ENCODE results near the gene SLX9. TPM values are rescaled to one million over a fixed set of nuclear protein-coding genes. Genes with fewer than 3 reads are reported as not detected.

Gene SLX9
- total RNA-seq (2022): 40.4 and 58.7 TPM in 2 replicates
- Bru-seq, nascent RNA: percentile 57 among the genes with signal in this experiment
- BruChase-seq, experiment 1, labeled RNA remaining after a 6-hour chase: percentile 47 among the genes with signal in this experiment
- percentile 53 among the genes with signal in this experiment for BruChase-seq, experiment 2, labeled RNA remaining after a 2-hour chase
- long read RNA-seq, transcript FAM207A-201 (6 exons, 927 nt): major isoform, 18 of 86 reads
- long read RNA-seq, transcript FAM207A-202 (6 exons, 880 nt): minor isoform, 15 of 86 reads
- long read RNA-seq, partial matches to known transcripts: 35 of 86 reads
- long read RNA-seq, other reads (novel, unspliced or antisense): 17 of 86 reads

GRCh38 chr21:44939532-44940115, at the start of gene SLX9:
SLX9 (plus strand) TSS chr21:44940029; CDS start chr21:44940058, 29 bp downstream.
- no peaks in the 10 kb centered on the region for H3K27me3 Mint-ChIP-seq (ENCODE audit: insufficient read depth, unreplicated experiment)
- peak within 1 kb of the TSS; percentile 61 for H3K27ac Mint-ChIP-seq (ENCODE audit: low read depth, unreplicated experiment)
- peak within 1 kb of the TSS; percentile 85 for H3K4me3 Mint-ChIP-seq (ENCODE audit: unreplicated experiment)
- BruUV-seq (replicated peaks): no TSS peak
- TF ChIP-seq CTCF (IDR thresholded peaks at IDR 0.05; ENCODE audit: unreplicated experiment): no peak
- no peaks in the 10 kb centered on the region for H3K9me3 Mint-ChIP-seq (ENCODE audit: unreplicated experiment)
- H3K4me1 Mint-ChIP-seq (ENCODE audit: insufficient read depth, unreplicated experiment): peaks cover 30% of the 10 kb centered on the region
- intact Hi-C loops (cut with micrococcal nuclease): no loop called here
- H3K36me3 Mint-ChIP-seq (ENCODE audit: insufficient read depth, unreplicated experiment): peaks cover 18% of the 10 kb centered on the region
- POLR2A ChIA-PET: interaction anchor here (0.5 to 4.0 kb wide), 20 partner anchors 8 to 484 kb away, joined by 3 to 38 read pairs (median 4); partner anchors contain the start of genes ADARB1, PTTG1IP, SUMO3 and UBE2G2
- CTCF ChIA-PET: interaction anchor here (0.9 to 2.9 kb wide), 5 partner anchors 59 to 189 kb away, joined by 3 to 23 read pairs (median 3); partner anchors contain the start of gene UBE2G2
- peak; percentile 77 for DNase-seq (ENCODE audit: unreplicated experiment)

GRCh38 chr21:44890338-44890931, 49.4 kb upstream of the SLX9 start:
- CTCF ChIA-PET: interaction anchor here (0.9 to 1.1 kb wide), 2 partner anchors 21 to 23 kb away, joined by 3 to 4 read pairs; no protein-coding TSS in a partner anchor
- Mint-ChIP-seq H3K9me3 (ENCODE audit: unreplicated experiment) (no peaks in the 10 kb centered on the region), H3K4me3 (ENCODE audit: unreplicated experiment) (no peak overlapping the region), H3K4me1 (ENCODE audit: insufficient read depth, unreplicated experiment) (peaks cover 6% of the 10 kb centered on the region), H3K27me3 (ENCODE audit: insufficient read depth, unreplicated experiment) (no peaks in the 10 kb centered on the region), H3K36me3 (ENCODE audit: insufficient read depth, unreplicated experiment) (peaks cover 3% of the 10 kb centered on the region), H3K27ac (ENCODE audit: low read depth, unreplicated experiment) (no peak overlapping the region)
- no TSS peak for BruUV-seq (replicated peaks)
- intact Hi-C loops (cut with micrococcal nuclease): no loop called here
- no peak for DNase-seq (ENCODE audit: unreplicated experiment)
- POLR2A ChIA-PET: interaction anchor here (0.6 to 1.7 kb wide), 4 partner anchors 9 to 44 kb away, joined by 3 to 6 read pairs (median 4); no protein-coding TSS in a partner anchor
- no peak for TF ChIP-seq CTCF (IDR thresholded peaks at IDR 0.05; ENCODE audit: unreplicated experiment)

GRCh38 chr21:44890961-44891541, 48.8 kb upstream of the SLX9 start:
- H3K27me3 Mint-ChIP-seq (ENCODE audit: insufficient read depth, unreplicated experiment): no peaks in the 10 kb centered on the region
- no peak overlapping the region for H3K27ac Mint-ChIP-seq (ENCODE audit: low read depth, unreplicated experiment)
- no peaks in the 10 kb centered on the region for H3K36me3 Mint-ChIP-seq (ENCODE audit: insufficient read depth, unreplicated experiment)
- intact Hi-C loops (cut with micrococcal nuclease): no loop called here
- no peak for TF ChIP-seq CTCF (IDR thresholded peaks at IDR 0.05; ENCODE audit: unreplicated experiment)
- peaks cover 6% of the 10 kb centered on the region for H3K4me1 Mint-ChIP-seq (ENCODE audit: insufficient read depth, unreplicated experiment)
- no TSS peak for BruUV-seq (replicated peaks)
- DNase-seq (ENCODE audit: unreplicated experiment): no peak
- H3K4me3 Mint-ChIP-seq (ENCODE audit: unreplicated experiment): no peak overlapping the region
- CTCF ChIA-PET: interaction anchor here (0.9 kb wide), 1 partner anchor 20 kb away, joined by 4 read pairs; no protein-coding TSS in a partner anchor
- H3K9me3 Mint-ChIP-seq (ENCODE audit: unreplicated experiment): no peaks in the 10 kb centered on the region
- POLR2A ChIA-PET: interaction anchor here (0.6 to 1.7 kb wide), 4 partner anchors 10 to 45 kb away, joined by 3 to 6 read pairs (median 4); no protein-coding TSS in a partner anchor

Data from MCF 10A (cell line).